Vagina (tissue), 2 donors: Measurements from ENCODE around the gene RMND5A. TPM values are rescaled to one million over a fixed set of nuclear protein-coding genes. Genes with fewer than 3 reads are reported as not detected.
A peak's percentile ranks its signal among the peaks of the same experiment; 100 is the strongest.

Experiments used
- DNase-seq, 2 donors: peaks; one replicate each; pipeline ENCODE4 v3.0.0-alpha.2; 2017; ENCODE audit errors: extremely low spot score in 2 of 2
- H3K27ac ChIP-seq: fragments of 200-600 bp; sonication (generic); one replicate; pipeline ENCODE4 v1.5.1; 2019
- H3K27me3 ChIP-seq: fragments of 200-600 bp; sonication (generic); one replicate; pipeline ENCODE4 v1.5.1; 2019
- H3K36me3 ChIP-seq, 2 donors: fragments of 200-600 bp; sonication (generic); one replicate each; pipeline ENCODE4 v1.5.1; 2017 to 2019
- H3K4me1 ChIP-seq: fragments of 200-600 bp; sonication (generic); one replicate; pipeline ENCODE4 v1.5.1; 2019
- H3K4me3 ChIP-seq, 2 donors: fragments of 200-600 bp; sonication (generic); 1 replicate in 1 of 2; 2 replicates in 1 of 2; pipeline ENCODE4 v1.5.1; 2016 to 2019
- H3K9me3 ChIP-seq: fragments of 200-600 bp; sonication (generic); one replicate; pipeline ENCODE4 v1.5.1; 2019
- CTCF ChIP-seq, 3 experiments: fragments of 450-650 bp in 2 of 3; fragments of 200-600 bp in 1 of 3; sonication (generic) in 1 of 3; IDR thresholded peaks; one replicate each; pipeline ENCODE4 v1.5.1; 2017 to 2019; ENCODE audit warnings: antibody characterized with exemption in 3 of 3, mild to moderate bottlenecking in 2 of 3, moderate library complexity in 2 of 3
- POLR2A ChIP-seq, 2 donors: fragments of 450-650 bp; IDR thresholded peaks; one replicate each; pipeline ENCODE4 v1.6.1; 2017; ENCODE audit warnings: antibody characterized with exemption in 2 of 2, mild to moderate bottlenecking in 2 of 2, moderate library complexity in 2 of 2
- POLR2AphosphoS5 ChIP-seq, 2 donors: sonication (generic); formaldehyde crosslinking; IDR thresholded peaks; one replicate each; pipeline ENCODE4 v1.9.0; 2017; ENCODE audit warnings: antibody characterized with exemption in 2 of 2, mild to moderate bottlenecking in 2 of 2, low read depth in 1 of 2; ENCODE audit not compliant: insufficient read depth in 1 of 2
- intact Hi-C: fragments of 100-400 bp; cut with DNase I; formaldehyde crosslinking; loops from one replicate; pipeline ENCODE4 v1.15.1; 2023
- total RNA-seq: library from RNA; depleted of rRNA; stranded (reverse); fragments of >200 nt; gene quantifications from one replicate; pipeline ENCODE4 v1.2.3, GENCODE V29; 2016

RMND5A gene
- total RNA-seq, 1 donor from 2014 or later: 37.6 TPM

GRCh38 chr2:86794861-86795260, 74.8 kb downstream of the RMND5A start:
- H3K27ac ChIP-seq: no peak overlapping the region
- H3K4me3 ChIP-seq: no peak overlapping the region
- H3K4me1 ChIP-seq: peaks cover 12% of the 10 kb centered on the region
- H3K27me3 ChIP-seq: peaks cover 6% of the 10 kb centered on the region
- no peak for TF ChIP-seq POLR2A (IDR thresholded peaks at IDR 0.05)
- no peak for TF ChIP-seq CTCF (IDR thresholded peaks at IDR 0.05)
- no peak for TF ChIP-seq POLR2AphosphoS5 (IDR thresholded peaks at IDR 0.05; ENCODE audit: insufficient read depth in 1 of 2, low read depth in 1 of 2)
- no peaks in the 10 kb centered on the region for H3K9me3 ChIP-seq
- intact Hi-C loops: no loop called here
- no peaks in the 10 kb centered on the region for H3K36me3 ChIP-seq
- DNase-seq: no peak

- H3K4me1 ChIP-seq: no peaks in the 10 kb centered on the region
- H3K9me3 ChIP-seq: no peaks in the 10 kb centered on the region
- H3K27me3 ChIP-seq: no peaks in the 10 kb centered on the region
- TF ChIP-seq POLR2A (IDR thresholded peaks at IDR 0.05): no peak
- no peak for TF ChIP-seq POLR2AphosphoS5 (IDR thresholded peaks at IDR 0.05; ENCODE audit: insufficient read depth in 1 of 2, low read depth in 1 of 2)
- TF ChIP-seq CTCF (IDR thresholded peaks at IDR 0.05): no peak
- H3K27ac ChIP-seq: no peak overlapping the region
- no peak overlapping the region for H3K4me3 ChIP-seq
- H3K36me3 ChIP-seq: no peaks in the 10 kb centered on the region
- intact Hi-C loops: no loop called here
- DNase-seq: no peak
Observed at GRCh38 chr2:86800856-86801567, 80.9 kb downstream of the RMND5A start.

- Histone ChIP-seq H3K9me3 (no peaks in the 10 kb centered on the region), H3K27ac (no peak overlapping the region), H3K36me3 (no peaks in the 10 kb centered on the region), H3K4me1 (peaks cover 30% of the 10 kb centered on the region), H3K27me3 (peaks cover 8% of the 10 kb centered on the region), H3K4me3 (no peak overlapping the region)
- intact Hi-C loops: no loop called here
- DNase-seq: no peak
- TF ChIP-seq CTCF (IDR thresholded peaks at IDR 0.05): no peak
- TF ChIP-seq POLR2A (IDR thresholded peaks at IDR 0.05): no peak
- TF ChIP-seq POLR2AphosphoS5 (IDR thresholded peaks at IDR 0.05; ENCODE audit: insufficient read depth in 1 of 2, low read depth in 1 of 2): no peak
Observed at GRCh38 chr2:86806059-86806857, 86.2 kb downstream of the RMND5A start.

- intact Hi-C loops: no loop called here
- Histone ChIP-seq H3K36me3 (no peaks in the 10 kb centered on the region), H3K4me1 (peaks cover 30% of the 10 kb centered on the region), H3K4me3 (peak overlapping the region; percentile 35 to 49), H3K27ac (peak overlapping the region; percentile 16), H3K27me3 (peaks cover 8% of the 10 kb centered on the region), H3K9me3 (no peaks in the 10 kb centered on the region)
- TF ChIP-seq CTCF (IDR thresholded peaks at IDR 0.05) (no peak), POLR2A (IDR thresholded peaks at IDR 0.05) (no peak), POLR2AphosphoS5 (IDR thresholded peaks at IDR 0.05; ENCODE audit: insufficient read depth in 1 of 2, low read depth in 1 of 2) (no peak)
- DNase-seq: no peak
Observed at GRCh38 chr2:86807133-86807467, 87.0 kb downstream of the RMND5A start.
